HG03354 (cell line): ENCODE measurements around the gene PEPD.
A peak's percentile ranks its signal among the peaks of the same experiment; 100 is the strongest.
"Not testable (repeated sequence)": the region's sequence is repeated elsewhere in the genome, so short reads cannot be mapped to it uniquely, and the experiment has no call there.

Source experiments
- ATAC-seq: cut with Tn5 transposase; IDR thresholded peaks from one replicate; pipeline ENCODE4 v1.9.1; 2021; ENCODE audit warnings: mild to moderate bottlenecking; ENCODE audit not compliant: unreplicated experiment, poor library complexity, severe bottlenecking

The PEPD gene

GRCh38 chr19:33521480-33522370 is at the start of gene PEPD:
Gene PEPD (minus strand): TSS chr19:33521791. CDS start chr19:33521760, 31 bp downstream.
- peak; percentile 89 for ATAC-seq

- no peak for ATAC-seq
Measured at GRCh38 chr19:33569821-33570220, 48.2 kb upstream of the PEPD start.

GRCh38 chr19:33568706-33569105 is 47.1 kb upstream of the PEPD start:
- no peak for ATAC-seq

- no peak for ATAC-seq
Measured at GRCh38 chr19:33564836-33565338, 43.3 kb upstream of the PEPD start.

GRCh38 chr19:33562636-33563035 is 41.0 kb upstream of the PEPD start:
- ATAC-seq = no peak

GRCh38 chr19:33561666-33562065 is 40.1 kb upstream of the PEPD start:
- ATAC-seq = not testable (repeated sequence)

- ATAC-seq = no peak
Measured at GRCh38 chr19:33561261-33561660, 39.7 kb upstream of the PEPD start.

GRCh38 chr19:33559996-33560395 is 38.4 kb upstream of the PEPD start:
- ATAC-seq = no peak

- ATAC-seq = no peak
Measured at GRCh38 chr19:33558856-33559255, 37.3 kb upstream of the PEPD start.

GRCh38 chr19:33558151-33558550 is 36.6 kb upstream of the PEPD start:
- ATAC-seq = no peak

- no peak for ATAC-seq
Measured at GRCh38 chr19:33557720-33558119, 36.1 kb upstream of the PEPD start.

GRCh38 chr19:33557196-33557595 is 35.6 kb upstream of the PEPD start:
- ATAC-seq = no peak

GRCh38 chr19:33556261-33556660 is 34.7 kb upstream of the PEPD start:
- ATAC-seq = no peak

- ATAC-seq = not testable (repeated sequence)
Measured at GRCh38 chr19:33555726-33556125, 34.1 kb upstream of the PEPD start.

GRCh38 chr19:33554821-33555220 is 33.2 kb upstream of the PEPD start:
- ATAC-seq = no peak

GRCh38 chr19:33554391-33554790 is 32.8 kb upstream of the PEPD start:
- no peak for ATAC-seq

GRCh38 chr19:33553530-33554310 is 32.1 kb upstream of the PEPD start:
- ATAC-seq = no peak

- no peak for ATAC-seq
Measured at GRCh38 chr19:33552928-33553279, 31.3 kb upstream of the PEPD start.

- no peak for ATAC-seq
Measured at GRCh38 chr19:33552191-33552927, 30.8 kb upstream of the PEPD start.

GRCh38 chr19:33551676-33552075 is 30.1 kb upstream of the PEPD start:
- no peak for ATAC-seq
